GM10266 (cell line): Measurements from ENCODE around the gene SOCS6.
"Not testable (repeated sequence)": the region's sequence is repeated elsewhere in the genome, so short reads cannot be mapped to it uniquely, and the experiment has no call there.

Experiments
- DNase-seq: peaks from one replicate; pipeline ENCODE4 v3.0.0; 2012; ENCODE audit errors: extremely low spot score
- TF ChIP-seq, protein P1 (sequence below): IDR thresholded peaks from 2 replicates; pipeline ENCODE4 v1.5.1; 2012; ENCODE audit warnings: mild to moderate bottlenecking, low read depth; ENCODE audit not compliant: control insufficient read depth, insufficient read depth; ENCODE audit errors: missing control alignments

The SOCS6 gene, protein sequence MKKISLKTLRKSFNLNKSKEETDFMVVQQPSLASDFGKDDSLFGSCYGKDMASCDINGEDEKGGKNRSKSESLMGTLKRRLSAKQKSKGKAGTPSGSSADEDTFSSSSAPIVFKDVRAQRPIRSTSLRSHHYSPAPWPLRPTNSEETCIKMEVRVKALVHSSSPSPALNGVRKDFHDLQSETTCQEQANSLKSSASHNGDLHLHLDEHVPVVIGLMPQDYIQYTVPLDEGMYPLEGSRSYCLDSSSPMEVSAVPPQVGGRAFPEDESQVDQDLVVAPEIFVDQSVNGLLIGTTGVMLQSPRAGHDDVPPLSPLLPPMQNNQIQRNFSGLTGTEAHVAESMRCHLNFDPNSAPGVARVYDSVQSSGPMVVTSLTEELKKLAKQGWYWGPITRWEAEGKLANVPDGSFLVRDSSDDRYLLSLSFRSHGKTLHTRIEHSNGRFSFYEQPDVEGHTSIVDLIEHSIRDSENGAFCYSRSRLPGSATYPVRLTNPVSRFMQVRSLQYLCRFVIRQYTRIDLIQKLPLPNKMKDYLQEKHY

DNA sequence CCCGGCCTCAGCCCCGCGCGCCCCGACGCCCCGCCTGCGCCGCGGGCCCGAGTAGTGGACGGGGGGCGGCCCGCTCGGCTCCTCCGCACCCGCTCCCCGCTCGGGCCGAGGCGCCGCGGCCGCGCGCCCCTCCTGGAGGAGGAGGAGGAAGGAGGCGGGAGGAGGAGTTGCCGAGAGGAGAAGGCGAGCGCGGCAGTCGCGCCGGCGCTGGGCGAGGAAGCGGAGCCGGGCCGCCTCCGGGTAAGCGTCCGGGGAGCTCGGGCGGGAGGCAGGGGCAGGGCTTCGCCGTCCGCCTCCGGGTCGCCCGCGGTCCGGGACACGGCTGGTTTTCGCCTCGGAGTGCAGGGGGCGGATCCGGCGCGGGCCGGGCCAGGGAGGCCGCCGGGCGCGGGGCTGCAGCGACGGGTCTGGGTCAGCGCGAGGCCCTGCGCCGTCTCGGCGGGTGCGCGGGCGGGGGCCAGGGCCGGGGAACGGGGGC lies at the start of gene SOCS6:
TSS of gene SOCS6 (plus strand) at position 195 of the 478 bp plus-strand sequence. CDS start 35,624 bp downstream, outside the sequence.
- TF ChIP-seq, protein P1, sequence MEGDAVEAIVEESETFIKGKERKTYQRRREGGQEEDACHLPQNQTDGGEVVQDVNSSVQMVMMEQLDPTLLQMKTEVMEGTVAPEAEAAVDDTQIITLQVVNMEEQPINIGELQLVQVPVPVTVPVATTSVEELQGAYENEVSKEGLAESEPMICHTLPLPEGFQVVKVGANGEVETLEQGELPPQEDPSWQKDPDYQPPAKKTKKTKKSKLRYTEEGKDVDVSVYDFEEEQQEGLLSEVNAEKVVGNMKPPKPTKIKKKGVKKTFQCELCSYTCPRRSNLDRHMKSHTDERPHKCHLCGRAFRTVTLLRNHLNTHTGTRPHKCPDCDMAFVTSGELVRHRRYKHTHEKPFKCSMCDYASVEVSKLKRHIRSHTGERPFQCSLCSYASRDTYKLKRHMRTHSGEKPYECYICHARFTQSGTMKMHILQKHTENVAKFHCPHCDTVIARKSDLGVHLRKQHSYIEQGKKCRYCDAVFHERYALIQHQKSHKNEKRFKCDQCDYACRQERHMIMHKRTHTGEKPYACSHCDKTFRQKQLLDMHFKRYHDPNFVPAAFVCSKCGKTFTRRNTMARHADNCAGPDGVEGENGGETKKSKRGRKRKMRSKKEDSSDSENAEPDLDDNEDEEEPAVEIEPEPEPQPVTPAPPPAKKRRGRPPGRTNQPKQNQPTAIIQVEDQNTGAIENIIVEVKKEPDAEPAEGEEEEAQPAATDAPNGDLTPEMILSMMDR = no peak
- peak; percentile 87 for DNase-seq

GRCh38 chr18:70243131-70243929 lies 45.5 kb upstream of the SOCS6 start:
- DNase-seq = no peak
- TF ChIP-seq, protein P1 = no peak

DNA sequence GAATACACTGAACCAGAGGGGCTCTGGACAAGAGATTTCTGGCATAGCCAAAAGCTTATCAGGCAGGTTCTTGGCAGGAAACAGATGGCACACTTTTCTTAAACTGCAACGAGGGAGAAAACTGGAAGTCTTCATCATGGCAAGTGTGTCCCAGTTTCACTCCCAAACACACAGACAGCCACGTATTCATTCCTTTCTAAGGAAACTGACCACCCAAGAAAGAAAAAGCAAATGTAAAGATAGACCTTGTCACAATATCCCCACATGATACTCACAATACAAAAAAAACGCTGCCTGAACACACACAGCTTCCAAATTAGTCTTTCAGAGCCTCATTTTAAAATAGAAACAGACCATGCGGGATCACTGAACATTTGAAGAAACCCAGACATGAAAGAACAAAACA lies 42.8 kb upstream of the SOCS6 start:
- TF ChIP-seq, protein P1 = no peak
- DNase-seq = no peak

DNA sequence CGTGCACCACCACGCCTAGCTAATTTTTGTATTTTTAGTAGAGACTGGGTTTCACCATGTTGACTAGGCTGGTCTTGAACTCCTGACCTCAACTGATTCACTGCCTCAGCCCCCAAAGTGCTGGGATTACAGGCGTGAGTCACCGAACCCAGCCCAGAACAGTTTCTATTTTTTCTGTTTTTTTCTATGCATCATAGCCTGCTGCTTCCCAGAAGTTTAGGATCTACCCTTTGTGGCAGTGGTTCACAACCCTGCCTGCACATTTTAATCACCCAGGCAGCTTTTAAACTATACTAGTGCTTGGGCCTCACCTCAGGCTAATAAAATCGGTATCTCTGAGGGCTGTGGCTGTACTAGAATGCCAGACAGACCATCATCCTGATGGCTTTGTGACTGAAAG lies 39.7 kb upstream of the SOCS6 start:
- TF ChIP-seq, protein P1 = no peak
- DNase-seq = no peak

- not testable (repeated sequence) for DNase-seq
Measured at GRCh38 chr18:70249861-70250260, 39.0 kb upstream of the SOCS6 start.

GRCh38 chr18:70250781-70251180 lies 38.1 kb upstream of the SOCS6 start:
- TF ChIP-seq, protein P1 = no peak

GRCh38 chr18:70256184-70256583 lies 32.7 kb upstream of the SOCS6 start:
- no peak for DNase-seq
- TF ChIP-seq, protein P1 = no peak

More at GRCh38 chr18:70250781-70251180, 38.1 kb upstream of the SOCS6 start:
- no peak for DNase-seq
